Posterior cingulate gyrus (tissue), 11 donors: ENCODE results near the gene SH3BP5.
A peak's percentile ranks its signal among the peaks of the same experiment; 100 is the strongest.

Experiments
- DNase-seq, 10 donors: peaks; one replicate each; pipeline versions ENCODE4 v3.0.0 to v3.0.0-alpha.2; 2020 to 2021; ENCODE audit warnings: mixed read lengths in 3 of 10
- intact Hi-C: fragments of 100-400 bp; cut with DNase I; formaldehyde crosslinking; loops from one replicate; pipeline ENCODE4 v1.15.1; 2023

Gene SH3BP5

DNA sequence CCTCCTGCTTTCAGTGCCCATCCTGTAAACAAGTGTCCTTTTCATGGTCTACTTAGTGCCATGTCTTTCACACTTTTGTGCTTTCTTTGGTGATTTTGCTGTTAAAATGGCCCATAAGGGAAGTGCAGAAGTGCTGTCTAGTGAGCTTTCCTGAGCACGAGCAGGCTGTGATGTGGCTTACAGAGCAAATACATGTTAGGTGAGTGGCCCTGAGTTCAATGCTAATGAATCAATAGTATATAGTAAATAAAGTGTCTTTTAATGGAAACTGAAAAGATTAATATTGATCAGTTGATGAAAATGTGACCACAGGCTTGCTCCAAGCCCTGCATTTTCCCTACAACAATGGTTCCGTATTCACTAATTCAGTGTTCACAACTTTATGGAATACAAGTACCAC is 5.7 kb downstream of the SH3BP5 start:
- DNase-seq = no peak
- intact Hi-C loops = no loop called here

GRCh38 chr3:15326037-15326436 is 6.3 kb downstream of the SH3BP5 start:
- intact Hi-C loops = no loop called here
- DNase-seq = no peak

GRCh38 chr3:15325228-15325627 is 7.2 kb downstream of the SH3BP5 start:
- intact Hi-C loops = no loop called here
- no peak for DNase-seq

DNA sequence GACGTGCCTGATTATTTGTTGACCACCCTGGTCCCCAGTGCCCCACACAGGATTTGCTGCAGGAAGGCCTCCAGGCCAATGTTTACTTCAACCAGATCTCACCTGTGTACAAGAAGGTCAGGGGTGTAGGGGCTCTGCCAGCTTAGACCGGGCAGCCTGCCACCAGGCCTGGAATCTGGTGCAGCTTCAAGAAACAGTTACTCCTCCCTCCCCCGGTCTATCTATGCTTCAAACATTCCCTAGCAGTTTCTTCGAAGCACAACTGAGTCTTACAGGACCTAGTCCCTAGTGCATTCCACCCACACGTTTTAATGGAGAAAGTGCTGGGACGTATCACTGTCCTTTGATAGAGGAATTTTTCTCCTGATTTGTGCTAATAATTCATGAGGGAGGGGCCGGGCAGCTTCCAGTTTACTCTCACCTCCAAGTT is 8.0 kb downstream of the SH3BP5 start:
- intact Hi-C loops = no loop called here
- no peak for DNase-seq

DNA sequence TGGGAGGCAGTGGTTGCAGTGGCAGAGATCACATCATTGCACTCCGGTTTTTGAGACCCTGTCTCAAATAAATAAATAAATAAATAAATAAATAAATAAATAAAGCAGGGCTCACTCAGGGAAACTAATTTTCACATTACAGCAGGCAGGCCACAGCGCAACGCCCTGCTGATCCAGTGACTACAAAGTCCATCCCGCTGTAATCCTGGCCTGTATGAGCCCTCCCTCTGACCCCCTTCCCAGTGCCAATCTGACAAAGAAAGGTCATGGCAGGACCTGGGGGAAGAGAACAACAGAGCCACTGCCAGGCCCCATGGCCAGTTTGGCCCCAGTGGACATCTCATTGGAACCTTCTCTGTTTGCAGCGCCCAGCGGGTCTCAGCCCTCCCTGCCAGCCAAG is 9.3 kb downstream of the SH3BP5 start:
- intact Hi-C loops = no loop called here
- DNase-seq = no peak

DNA sequence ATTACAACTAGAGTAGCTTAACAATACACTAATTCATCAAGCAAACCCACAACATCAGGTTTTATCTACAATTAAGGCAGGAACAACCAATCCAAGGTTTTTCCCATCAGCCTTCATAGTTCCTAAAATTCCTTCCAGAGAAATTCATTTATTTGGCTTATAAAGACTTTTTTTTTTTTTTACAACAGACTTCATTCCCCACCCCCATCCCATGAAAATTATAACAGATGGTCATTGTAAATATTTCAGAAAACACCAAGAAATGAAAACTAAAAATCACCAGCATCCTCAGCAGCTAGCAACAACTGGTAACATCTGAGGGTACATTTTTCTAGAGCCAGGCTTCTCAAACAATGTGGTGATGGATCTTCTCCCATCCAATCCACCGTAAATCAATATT is 11.0 kb downstream of the SH3BP5 start:
- intact Hi-C loops = no loop called here
- DNase-seq = no peak

- peak in 1 of 10 donors; percentile 20 for DNase-seq
- intact Hi-C loops = no loop called here
Observed at GRCh38 chr3:15319575-15319974, 12.8 kb downstream of the SH3BP5 start.

DNA sequence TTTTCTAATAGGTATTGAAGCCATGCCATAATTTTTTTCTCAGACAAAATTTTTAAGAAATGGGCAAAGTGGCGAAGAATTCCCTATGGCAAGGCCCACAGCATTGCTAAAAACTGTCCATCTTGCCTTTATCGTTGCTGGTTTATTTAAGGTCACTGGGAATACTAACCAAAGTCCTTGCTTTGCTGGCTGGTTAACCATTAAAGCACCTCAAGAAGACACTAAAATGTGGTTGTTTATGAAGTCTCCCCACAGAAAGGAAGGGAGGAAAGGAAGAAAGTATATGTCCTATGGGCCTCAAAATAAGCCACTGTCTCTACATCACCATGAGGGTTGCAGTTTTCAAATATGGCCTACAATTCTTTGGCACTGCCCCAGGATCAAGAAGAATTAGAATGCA is 13.2 kb downstream of the SH3BP5 start:
- intact Hi-C loops = no loop called here
- DNase-seq = no peak

DNA sequence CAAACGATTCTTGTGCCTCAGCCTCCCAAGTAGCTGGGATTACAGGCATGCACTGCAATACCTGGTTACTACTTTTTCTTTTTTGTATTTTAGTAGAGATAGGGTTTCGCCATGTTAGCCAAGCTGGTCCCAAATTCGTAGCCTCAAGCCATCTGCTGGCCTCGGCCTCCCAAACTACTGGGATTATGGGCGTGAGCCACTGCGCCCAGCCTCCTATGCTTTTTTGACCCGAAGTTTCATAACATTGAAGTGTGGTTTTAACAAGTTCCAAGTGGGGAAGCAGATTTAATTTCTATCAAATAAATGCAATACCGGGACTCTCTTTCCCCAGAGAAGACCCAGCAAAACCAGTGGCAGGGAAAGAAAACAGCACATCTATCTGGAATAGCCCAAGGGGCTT is 13.7 kb downstream of the SH3BP5 start:
- peak in 1 of 10 donors; percentile 37 for DNase-seq
- intact Hi-C loops = no loop called here

DNA sequence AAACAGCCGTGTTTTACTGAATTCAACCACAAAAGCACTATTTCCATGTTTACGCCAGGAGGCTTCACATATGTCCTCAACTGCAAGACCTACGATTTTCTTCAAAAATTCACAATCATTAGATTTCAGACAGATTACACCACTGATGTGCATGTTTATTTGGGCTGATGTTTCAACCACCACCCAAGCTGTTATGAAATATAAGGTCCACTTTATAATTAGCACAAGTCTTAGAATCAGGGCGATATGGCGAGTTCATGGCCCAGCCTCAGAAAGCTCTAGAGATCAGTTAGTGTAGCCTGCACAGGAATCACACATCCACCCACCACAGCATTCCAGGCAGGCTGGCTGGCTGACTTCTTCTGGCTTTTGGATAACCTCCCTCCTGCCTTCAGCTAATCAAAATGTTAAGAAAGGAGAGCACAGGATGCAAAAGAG is 15.4 kb downstream of the SH3BP5 start:
- intact Hi-C loops = no loop called here

DNA sequence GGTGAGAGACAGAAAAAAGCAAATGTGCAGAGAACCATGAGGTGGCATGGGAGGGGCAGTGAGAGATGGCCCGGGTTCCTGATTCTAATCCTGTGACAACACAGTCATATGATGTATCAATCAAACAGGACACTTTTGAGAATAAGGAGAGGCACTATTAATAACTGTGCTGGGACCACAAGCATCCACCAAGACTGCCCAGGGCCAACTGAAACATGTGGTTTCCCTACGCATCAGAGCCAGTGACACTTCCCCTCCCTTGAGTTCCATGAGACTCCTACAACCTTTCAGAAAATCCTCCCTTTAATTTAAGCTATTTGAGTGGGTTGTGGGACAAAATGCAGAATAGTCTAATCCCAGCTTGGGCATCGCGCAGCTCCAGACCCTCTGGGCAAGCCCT is 17.4 kb downstream of the SH3BP5 start:
- intact Hi-C loops = no loop called here
- DNase-seq = no peak

More for the DNA sequence above, 15.4 kb downstream of the SH3BP5 start:
- DNase-seq = peak in 1 of 10 donors; percentile 42

GRCh38 chr3:15314276-15314675 is 18.1 kb downstream of the SH3BP5 start:
- intact Hi-C loops = no loop called here
- no peak for DNase-seq

DNA sequence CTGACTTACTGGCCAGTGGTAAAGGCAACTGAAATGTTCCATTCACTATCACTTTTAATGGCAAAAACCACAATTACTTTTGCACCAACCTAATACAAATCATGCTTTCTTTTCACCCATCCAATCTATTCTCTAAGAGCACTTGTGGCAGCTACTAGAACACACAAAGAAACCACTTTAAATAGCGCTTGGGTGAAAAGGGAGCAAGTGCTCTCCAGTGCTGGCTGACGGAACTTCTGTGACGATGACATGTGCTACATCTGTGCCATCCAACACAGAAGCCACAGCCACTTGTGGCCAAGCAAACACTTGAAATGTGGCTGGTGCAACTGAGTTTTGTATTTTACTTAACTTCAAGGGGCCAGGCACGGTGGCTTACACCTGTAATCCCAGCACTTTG is 18.9 kb downstream of the SH3BP5 start:
- DNase-seq = no peak
- intact Hi-C loops = no loop called here

GRCh38 chr3:15312550-15312949 is 19.8 kb downstream of the SH3BP5 start:
- intact Hi-C loops = no loop called here
- DNase-seq = no peak

GRCh38 chr3:15310491-15311370 is 21.7 kb downstream of the SH3BP5 start:
- intact Hi-C loops = no loop called here

GRCh38 chr3:15309662-15310335 is 22.6 kb downstream of the SH3BP5 start:
- intact Hi-C loops = no loop called here
- peak in 5 of 10 donors; percentile 56 to 89 (median 73) for DNase-seq

More at GRCh38 chr3:15310491-15311370, 21.7 kb downstream of the SH3BP5 start:
- DNase-seq = no peak

- intact Hi-C loops = no loop called here
Observed at GRCh38 chr3:15307580-15307979, 24.8 kb downstream of the SH3BP5 start.

GRCh38 chr3:15306979-15307359 is 25.4 kb downstream of the SH3BP5 start:
- no peak for DNase-seq
- intact Hi-C loops = no loop called here

More at GRCh38 chr3:15307580-15307979, 24.8 kb downstream of the SH3BP5 start:
- DNase-seq = no peak

DNA sequence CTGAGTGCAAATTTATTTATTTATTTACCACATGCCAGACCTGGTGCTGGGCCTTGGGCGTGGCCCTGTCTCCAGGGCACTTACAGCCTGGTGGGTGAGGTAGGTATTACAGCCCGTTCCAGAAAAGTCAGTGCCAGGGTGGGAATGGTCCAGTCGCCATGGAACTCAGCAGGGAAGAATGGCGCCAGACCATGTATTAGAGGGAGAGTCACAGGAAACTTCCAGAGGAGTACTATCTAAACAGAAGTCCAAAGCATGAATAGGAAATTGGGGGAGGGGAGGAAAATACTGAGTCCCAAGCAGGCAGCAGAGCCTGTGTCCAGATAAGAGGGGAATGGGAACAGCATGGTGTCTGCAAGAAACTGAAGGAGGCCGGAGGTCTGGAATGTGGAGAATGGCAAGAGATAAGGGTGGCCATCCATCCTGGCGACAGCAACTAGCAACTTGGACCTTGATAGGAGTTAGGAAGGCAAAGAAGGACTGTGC is 27.0 kb downstream of the SH3BP5 start:
- DNase-seq = no peak
- intact Hi-C loops = no loop called here

- intact Hi-C loops = no loop called here
- no peak for DNase-seq
Observed at GRCh38 chr3:15303728-15304127, 28.7 kb downstream of the SH3BP5 start.

- intact Hi-C loops = no loop called here
- DNase-seq = no peak
Observed at GRCh38 chr3:15303216-15303615, 29.2 kb downstream of the SH3BP5 start.

GRCh38 chr3:15301761-15302160 is 30.6 kb downstream of the SH3BP5 start:
- DNase-seq = no peak
- intact Hi-C loops = no loop called here
